Right lobe of liver (tissue), 6 donors: ENCODE results near the gene USP48. TPM values are rescaled to one million over a fixed set of nuclear protein-coding genes. Genes with fewer than 3 reads are reported as not detected.
"Not testable (repeated sequence)": the region's sequence is repeated elsewhere in the genome, so short reads cannot be mapped to it uniquely, and the experiment has no call there.

ENCODE experiments used
- ATAC-seq, 4 donors: fragments of 200-7000 bp; cut with Tn5 transposase; one replicate each; pipeline ENCODE4 v1.9.1; 2020; ENCODE audit warnings: mild to moderate bottlenecking in 4 of 4, moderate library complexity in 4 of 4
- DNase-seq, 3 donors: peaks; one replicate each; pipeline ENCODE4 v3.0.0-alpha.2; 2020
- H3K27ac ChIP-seq, 3 donors: fragments of 200-600 bp; one replicate each; pipeline ENCODE4 v1.8.0; 2022
- H3K27me3 ChIP-seq, 2 donors: fragments of 200-600 bp; one replicate each; pipeline ENCODE4 v1.8.0; 2022
- H3K36me3 ChIP-seq, 4 donors: fragments of 200-600 bp; sonication (generic) in 1 of 4; one replicate each; pipeline versions ENCODE4 v1.5.1 to v1.8.0; 2017 to 2022; ENCODE audit warnings: control low read depth in 1 of 4
- H3K4me1 ChIP-seq, 4 donors: fragments of 200-600 bp; sonication (generic) in 1 of 4; one replicate each; pipeline versions ENCODE4 v1.5.1 to v1.8.0; 2017 to 2022; ENCODE audit warnings: control low read depth in 1 of 4
- H3K4me3 ChIP-seq, 3 donors: fragments of 200-600 bp; one replicate each; pipeline ENCODE4 v1.8.0; 2022
- H3K9me3 ChIP-seq, 4 donors: fragments of 200-600 bp; sonication (generic) in 1 of 4; one replicate each; pipeline versions ENCODE4 v1.5.1 to v1.8.0; 2017 to 2022; ENCODE audit warnings: control low read depth in 1 of 4
- CTCF ChIP-seq, 4 donors: fragments of 200-600 bp in 3 of 4; fragments of 450-650 bp in 1 of 4; IDR thresholded peaks; one replicate each; pipeline versions ENCODE4 v1.5.1 to v1.8.0; 2016 to 2022; ENCODE audit warnings: antibody characterized with exemption in 4 of 4, mild to moderate bottlenecking in 2 of 4
- POLR2A ChIP-seq: fragments of 450-650 bp; IDR thresholded peaks from one replicate; pipeline ENCODE4 v1.6.1; 2017; ENCODE audit warnings: antibody characterized with exemption, mild to moderate bottlenecking
- WGBS: methylation state at CpG from one replicate; pipeline ENCODE4 v1.1.6; 2018; ENCODE audit warnings: low coverage, low lambda C conversion rate; ENCODE audit not compliant: insufficient coverage; ENCODE audit errors: missing lambda C conversion rate; 5-methylcytosine and 5-hydroxymethylcytosine counted together
- intact Hi-C, 2 donors: fragments of 100-400 bp; cut with DNase I; formaldehyde crosslinking; loops; one replicate each; pipeline versions ENCODE4 v1.11.2 to v1.14.1; 2022
- total RNA-seq, 6 experiments: library from RNA; depleted of rRNA in 2 of 6; stranded (reverse); fragments of >200 nt in 2 of 6; fragmentation: NEBNext Ultra II Directional in 3 of 6; extraction: Animal tissue kit (Norgen Biotek cat#: 25700) in 3 of 6; gene quantifications; one replicate each; pipeline versions ENCODE4 v1.1.0 to v1.2.4, GENCODE V29; 2016 to 2023
- donor health status: DM: no; HTN: yes; CAD: no.
- donor health status: DM: no; HTN: no; CAD: no.
- donor health status: DM: no; HTN: no; CAD: no.
- donor health status: DM: no; HTN: yes; CAD: no.
- donor health status: DM: no; HTN: yes; CAD: no.

The USP48 gene
- total RNA-seq, 6 experiments from 2014 or later = 21.3 to 24.5 (median 22.8) TPM

DNA sequence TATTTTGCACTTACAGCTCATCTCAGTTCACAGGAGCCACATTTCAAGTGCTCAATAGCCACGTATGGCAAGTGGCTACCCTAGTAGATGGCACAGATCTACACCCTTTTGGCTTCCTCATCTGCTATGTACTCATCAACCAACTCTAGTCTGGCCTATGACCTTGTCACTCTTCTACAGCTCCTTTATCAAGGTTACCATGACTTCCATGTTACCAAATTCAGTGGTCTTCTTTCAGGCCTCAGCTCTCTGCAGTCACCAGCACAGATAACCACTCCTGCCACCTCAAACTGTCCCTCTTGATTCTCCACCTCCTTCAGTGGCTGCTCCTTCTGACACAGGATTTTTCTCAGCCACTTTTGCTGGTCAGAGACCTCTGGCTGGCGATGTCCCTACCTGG is 11.7 kb upstream of the USP48 start:
- no peak for ATAC-seq
- no peak for DNase-seq
- TF ChIP-seq CTCF (IDR thresholded peaks at IDR 0.05) (no peak), POLR2A (no peak)
- intact Hi-C loops = no loop called here
- no peaks in the 10 kb centered on the region for H3K4me1 ChIP-seq
- H3K4me3 ChIP-seq = no peak overlapping the region
- H3K27ac ChIP-seq = no peak overlapping the region
- H3K36me3 ChIP-seq = no peaks in the 10 kb centered on the region
- H3K9me3 ChIP-seq = peaks cover 0 to 5% (median 0%) of the 10 kb centered on the region in 4 donors
- 91% methylated on average over 1 of the region's 2 CpGs for WGBS
- no peaks in the 10 kb centered on the region for H3K27me3 ChIP-seq

DNA sequence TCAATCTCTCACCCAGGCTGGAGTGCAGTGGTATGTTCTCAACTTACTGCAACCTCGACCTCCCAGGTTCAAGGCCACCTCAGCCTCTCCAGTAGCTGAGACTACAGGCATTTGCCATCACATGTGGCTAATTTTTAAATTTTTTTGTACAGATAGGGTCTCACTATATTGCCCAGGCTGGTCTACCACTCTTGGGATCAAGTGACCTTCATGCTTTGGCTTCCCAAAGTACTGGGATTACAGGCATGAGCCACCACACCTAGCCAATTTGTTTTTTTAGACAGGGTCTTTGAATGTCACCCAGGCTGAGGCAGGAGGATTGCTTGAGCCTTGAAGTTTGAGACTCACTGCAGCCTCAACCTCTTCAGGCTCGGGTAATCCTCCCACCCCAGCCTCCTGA is 10.2 kb upstream of the USP48 start:
- H3K27me3 ChIP-seq = no peaks in the 10 kb centered on the region
- no peaks in the 10 kb centered on the region for H3K36me3 ChIP-seq
- 77% methylated on average over 2 of the region's 2 CpGs for WGBS
- no peak for DNase-seq
- peaks cover 0 to 5% (median 0%) of the 10 kb centered on the region in 4 donors for H3K9me3 ChIP-seq
- no peaks in the 10 kb centered on the region for H3K4me1 ChIP-seq
- intact Hi-C loops = no loop called here
- TF ChIP-seq POLR2A (no peak), CTCF (IDR thresholded peaks at IDR 0.05) (no peak)
- no peak overlapping the region for H3K27ac ChIP-seq
- no peak overlapping the region for H3K4me3 ChIP-seq
- ATAC-seq = no peak

DNA sequence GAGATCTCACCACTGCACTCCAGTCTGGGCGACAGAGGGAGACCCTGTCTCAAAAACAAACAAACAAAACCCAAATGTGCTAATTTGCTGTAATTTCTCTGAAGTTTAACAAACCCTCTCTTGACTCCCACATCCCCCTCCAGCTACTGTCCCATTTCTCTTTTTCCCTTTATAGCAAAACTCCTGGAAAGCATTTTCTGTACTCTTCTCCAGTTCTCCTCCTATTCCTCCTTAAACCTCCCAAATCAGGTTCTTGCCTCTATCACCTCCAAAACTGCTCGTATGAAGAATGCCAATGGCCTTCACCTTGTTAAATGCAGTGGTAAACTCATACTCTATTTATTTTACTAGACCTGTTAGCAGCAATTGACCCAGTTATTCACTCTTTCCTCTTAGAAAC is 3.7 kb upstream of the USP48 start:
- Histone ChIP-seq H3K4me1 (peaks cover 0 to 8% (median 2%) of the 10 kb centered on the region in 4 donors), H3K4me3 (no peak overlapping the region), H3K36me3 (no peaks in the 10 kb centered on the region), H3K27me3 (no peaks in the 10 kb centered on the region), H3K27ac (no peak overlapping the region), H3K9me3 (no peaks in the 10 kb centered on the region)
- WGBS = 67% methylated on average over 1 of the region's 2 CpGs
- intact Hi-C loops = no loop called here
- ATAC-seq (no peak), DNase-seq (no peak)
- TF ChIP-seq POLR2A = no peak
- TF ChIP-seq CTCF (IDR thresholded peaks at IDR 0.05) = no peak

DNA sequence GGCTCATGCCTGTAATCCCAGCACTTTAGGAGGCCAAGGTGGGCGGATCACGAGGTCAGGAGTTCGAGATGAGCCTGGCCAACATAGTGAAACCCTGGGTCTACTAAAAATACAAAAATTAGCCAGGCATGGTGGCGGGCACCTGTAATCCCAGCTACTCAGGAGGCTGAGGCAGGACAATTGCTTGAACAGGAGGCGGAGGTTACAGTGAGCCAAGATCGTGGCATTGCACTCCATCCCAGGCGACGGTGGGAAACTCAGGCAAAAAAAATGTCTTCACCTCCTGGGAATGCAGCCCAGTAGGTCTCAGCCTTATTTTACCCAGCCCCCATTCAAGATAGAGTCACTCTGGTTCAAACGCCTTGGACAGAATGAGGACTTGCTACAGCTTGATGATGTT is 2.8 kb upstream of the USP48 start:
- peaks cover 0 to 15% (median 6%) of the 10 kb centered on the region in 4 donors for H3K4me1 ChIP-seq
- ATAC-seq, intact Hi-C loops, H3K27me3 ChIP-seq, H3K36me3 ChIP-seq, DNase-seq, H3K4me3 ChIP-seq, H3K27ac ChIP-seq, H3K9me3 ChIP-seq: not testable (repeated sequence)
- 93% methylated on average over 5 of the region's 9 CpGs for WGBS

DNA sequence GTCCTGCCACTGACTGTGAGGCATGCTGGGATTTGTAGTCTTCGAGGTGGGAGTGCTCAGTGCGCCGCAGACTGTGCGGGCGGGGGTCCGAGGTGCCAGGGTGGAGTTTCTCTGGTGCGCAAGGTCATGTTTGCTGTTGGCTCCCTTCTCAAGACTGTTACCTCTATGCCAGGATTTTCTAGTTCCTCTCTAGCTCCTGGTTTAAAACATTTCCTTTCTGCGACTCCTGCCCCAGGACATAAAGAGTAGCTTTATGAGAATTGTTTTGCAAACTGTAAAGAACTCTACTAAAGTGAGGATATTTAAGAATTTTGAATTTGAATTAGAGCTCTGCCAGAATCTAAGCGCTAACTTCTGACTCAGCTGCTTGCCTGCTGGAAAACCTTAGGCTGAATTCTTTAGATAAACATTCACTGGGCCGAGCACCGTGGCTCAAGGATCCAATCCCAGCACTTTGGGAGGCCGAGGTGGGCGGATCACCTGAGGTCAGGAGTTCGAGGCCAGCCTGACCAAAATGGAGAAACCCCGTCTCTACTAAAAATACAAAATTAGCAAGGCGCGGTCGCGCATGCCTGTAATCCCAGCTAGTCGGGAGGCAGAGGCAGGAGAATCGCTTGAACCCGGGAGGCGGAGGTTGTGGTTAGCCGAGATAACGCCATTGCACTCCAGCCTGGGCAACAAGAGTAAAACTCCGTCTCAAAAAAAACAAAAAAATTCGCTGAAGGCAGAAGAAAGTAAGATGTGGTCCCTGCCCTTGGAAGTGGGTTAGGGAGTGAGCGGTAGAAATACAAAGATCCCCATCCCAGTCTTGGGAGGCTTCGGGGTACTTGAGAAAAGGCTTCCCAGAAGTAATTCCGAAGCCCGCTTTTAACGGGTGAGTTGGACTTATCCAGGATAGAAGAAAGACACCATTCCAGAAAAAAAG is 992 bp upstream of the USP48 start:
- peak overlapping the region; percentile 100 for H3K27ac ChIP-seq

More for the DNA sequence above, 992 bp upstream of the USP48 start:
- intact Hi-C loops = no loop called here
- 49% methylated on average over 28 of the region's 32 CpGs for WGBS
- Histone ChIP-seq H3K4me1 (peaks cover 0 to 27% (median 9%) of the 10 kb centered on the region in 4 donors), H3K4me3 (peak overlapping the region; percentile 85 to 100 (median 93)), H3K27me3 (no peaks in the 10 kb centered on the region), H3K9me3 (no peaks in the 10 kb centered on the region), H3K36me3 (no peaks in the 10 kb centered on the region)
- ATAC-seq = no peak
- peak in 1 of 3 donors; percentile 27 for DNase-seq
- TF ChIP-seq POLR2A (no peak), CTCF (IDR thresholded peaks at IDR 0.05) (no peak)
